Pons (tissue), 1 donor: ENCODE measurements around the gene UPF1.
"Not testable (repeated sequence)": the region's sequence is repeated elsewhere in the genome, so short reads cannot be mapped to it uniquely, and the experiment has no call there.

Source experiments
- DNase-seq: peaks from one replicate; pipeline ENCODE4 v3.0.0-alpha.2; 2016; ENCODE audit warnings: low spot score

Gene UPF1

DNA sequence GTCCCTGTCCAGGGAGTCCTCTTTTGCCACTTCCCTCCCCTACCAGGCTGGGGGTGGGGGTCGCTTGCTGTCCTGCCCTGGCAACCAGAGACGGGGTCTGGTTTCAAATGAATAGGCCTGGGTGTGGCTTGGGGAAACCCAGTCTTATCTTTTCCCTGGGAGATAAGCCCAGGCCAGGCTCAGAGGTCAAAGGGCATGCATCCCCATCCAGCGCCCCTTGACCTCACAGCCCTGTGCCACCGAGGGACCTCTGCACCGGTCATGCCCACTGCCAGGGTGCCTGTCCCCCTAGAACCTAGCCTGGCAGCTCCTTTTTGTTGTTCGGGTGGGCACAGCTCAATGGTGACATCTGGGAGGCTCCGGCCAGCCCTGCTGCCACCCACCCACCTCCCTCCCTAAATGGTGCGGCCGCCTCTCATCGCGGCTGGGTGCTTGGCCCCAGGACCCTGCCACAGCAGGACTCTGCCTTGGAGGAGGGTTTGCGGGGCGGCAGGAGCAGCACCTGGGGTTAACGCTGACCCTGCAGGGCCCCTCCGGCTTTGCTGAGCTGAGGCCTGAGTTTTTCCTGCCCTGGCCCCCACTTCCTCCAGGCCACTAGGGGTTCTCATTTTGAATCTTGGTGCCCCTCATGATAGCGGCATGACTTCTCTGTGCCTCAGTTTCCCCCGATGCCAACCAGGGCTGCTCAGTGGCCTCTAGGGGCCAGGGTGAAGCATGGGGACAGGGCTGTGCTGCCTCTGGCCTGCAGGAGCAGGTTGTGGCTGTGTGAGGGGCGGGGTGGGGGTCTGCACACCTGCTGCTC lies 67.0 kb downstream of the UPF1 start:
- no peak for DNase-seq

DNA sequence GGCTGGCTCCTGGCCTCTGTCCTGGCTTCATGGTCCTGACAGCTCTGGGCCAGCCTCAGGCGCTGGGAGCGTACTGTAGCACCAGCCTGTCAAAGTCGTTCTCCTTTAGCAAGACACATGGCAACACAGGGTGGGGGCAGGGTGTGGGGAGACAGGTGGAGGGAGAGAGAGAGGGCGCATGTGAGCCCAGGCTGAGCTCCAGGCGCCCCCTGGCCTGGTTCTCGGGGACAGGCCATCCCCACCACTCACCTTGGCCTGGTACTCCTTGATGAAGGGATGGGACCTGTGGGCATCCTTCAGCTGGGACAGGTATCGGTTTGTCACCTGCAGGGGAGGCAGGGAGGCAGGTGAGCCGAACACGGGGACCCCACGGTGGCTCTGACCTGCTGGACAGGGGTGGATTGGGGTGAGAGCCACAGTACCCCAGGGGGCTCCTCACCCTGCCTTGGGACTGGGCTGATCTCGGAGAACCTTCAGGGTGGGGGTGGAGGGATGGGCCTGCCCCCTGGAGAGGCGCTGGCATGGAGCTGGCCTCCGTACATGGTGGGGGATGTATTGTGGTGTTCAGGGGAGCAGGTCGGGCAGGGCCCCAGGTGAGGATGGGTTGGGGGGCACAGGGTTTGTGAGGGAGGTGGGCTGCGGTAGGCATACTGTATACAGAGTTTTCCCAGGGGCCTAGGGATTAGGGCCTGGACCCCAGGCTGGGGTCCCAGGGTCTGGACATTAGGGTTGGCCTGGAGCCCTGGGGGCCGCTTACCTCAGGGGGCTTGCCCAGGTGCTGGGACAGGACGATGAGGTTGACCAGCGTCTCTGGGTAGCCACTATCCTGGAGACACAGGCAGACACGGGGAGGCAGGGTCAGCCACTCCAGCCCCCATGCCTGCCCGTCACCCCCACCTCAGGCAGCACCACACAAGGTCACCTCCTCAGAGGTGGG lies 68.1 kb downstream of the UPF1 start:
- DNase-seq, result no peak

DNA sequence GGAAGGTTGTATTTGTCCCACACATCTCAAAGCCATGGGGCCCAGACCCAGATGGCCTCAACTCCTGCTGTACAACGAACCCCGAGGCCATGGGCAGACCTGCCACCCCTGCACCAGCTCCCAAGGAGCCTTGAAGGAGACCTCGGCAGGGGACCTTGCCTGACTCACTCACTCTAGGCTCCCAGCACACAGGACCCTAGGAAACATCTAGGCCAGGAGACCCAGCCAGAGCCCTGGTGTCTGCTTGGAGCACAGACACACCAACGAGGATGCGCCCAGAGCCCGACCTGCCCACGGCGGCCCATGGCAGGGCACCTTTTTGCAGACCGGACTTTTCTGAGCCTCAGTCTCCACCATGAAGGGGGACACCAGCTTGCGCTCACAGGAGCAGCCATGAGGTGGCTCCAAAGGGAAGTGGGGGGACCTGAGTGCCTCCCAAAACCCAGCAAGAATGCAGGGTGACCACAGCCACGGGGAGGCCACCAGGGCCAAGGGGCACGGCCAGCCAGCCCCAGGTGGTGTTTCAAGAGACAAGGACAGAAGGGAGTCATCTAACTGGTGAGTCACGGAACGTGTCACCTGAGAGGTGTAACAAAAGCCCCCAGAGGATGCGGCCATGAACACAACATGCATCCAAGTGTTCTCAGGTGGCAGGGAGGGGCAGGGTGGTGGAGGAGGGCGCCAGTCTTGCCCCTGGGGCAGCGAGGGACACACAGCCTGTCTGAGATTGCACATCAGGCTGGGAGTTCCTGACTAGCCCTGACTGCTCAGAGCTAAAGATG lies 69.1 kb downstream of the UPF1 start:
- no peak for DNase-seq

DNA sequence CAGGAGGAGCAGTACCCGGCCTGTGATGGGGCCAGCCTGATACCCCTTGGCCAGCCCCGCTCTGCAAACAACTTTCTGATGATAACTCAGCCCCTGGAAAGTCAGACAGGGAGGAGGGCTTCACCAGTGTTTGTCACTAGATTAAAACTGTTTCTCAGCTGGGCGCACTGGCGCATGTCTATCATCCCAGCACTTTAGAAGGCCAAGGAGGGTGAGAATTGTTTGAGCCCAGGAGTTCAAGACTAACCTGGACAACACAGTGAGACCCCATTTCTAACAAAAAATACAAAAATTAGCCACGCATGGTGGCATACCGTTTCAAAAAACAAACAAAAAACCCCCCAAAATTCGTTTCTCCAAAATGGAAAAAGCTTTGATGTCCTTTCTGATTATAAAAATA lies 69.7 kb downstream of the UPF1 start:
- no peak for DNase-seq

DNA sequence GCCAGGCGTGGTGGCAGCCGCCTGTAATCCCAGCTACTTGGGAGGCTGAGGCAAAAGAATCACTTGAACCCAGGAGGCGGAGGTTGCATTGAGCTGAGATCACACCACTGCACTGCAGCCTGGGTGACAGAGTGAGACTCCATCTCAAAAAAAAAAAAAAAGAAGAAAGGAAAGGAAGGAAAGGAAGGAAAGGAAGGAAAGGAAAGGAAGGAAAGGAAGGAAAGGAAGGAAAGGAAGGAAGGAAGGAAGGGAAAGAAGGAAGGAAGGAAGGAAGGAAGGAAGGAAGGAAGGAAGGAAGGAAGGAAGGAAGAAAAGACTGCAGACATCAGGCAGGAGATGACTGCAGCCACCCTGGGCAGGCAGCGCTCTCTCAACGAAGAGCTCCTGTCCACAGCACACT lies 70.8 kb downstream of the UPF1 start:
- DNase-seq, result not testable (repeated sequence)

DNA sequence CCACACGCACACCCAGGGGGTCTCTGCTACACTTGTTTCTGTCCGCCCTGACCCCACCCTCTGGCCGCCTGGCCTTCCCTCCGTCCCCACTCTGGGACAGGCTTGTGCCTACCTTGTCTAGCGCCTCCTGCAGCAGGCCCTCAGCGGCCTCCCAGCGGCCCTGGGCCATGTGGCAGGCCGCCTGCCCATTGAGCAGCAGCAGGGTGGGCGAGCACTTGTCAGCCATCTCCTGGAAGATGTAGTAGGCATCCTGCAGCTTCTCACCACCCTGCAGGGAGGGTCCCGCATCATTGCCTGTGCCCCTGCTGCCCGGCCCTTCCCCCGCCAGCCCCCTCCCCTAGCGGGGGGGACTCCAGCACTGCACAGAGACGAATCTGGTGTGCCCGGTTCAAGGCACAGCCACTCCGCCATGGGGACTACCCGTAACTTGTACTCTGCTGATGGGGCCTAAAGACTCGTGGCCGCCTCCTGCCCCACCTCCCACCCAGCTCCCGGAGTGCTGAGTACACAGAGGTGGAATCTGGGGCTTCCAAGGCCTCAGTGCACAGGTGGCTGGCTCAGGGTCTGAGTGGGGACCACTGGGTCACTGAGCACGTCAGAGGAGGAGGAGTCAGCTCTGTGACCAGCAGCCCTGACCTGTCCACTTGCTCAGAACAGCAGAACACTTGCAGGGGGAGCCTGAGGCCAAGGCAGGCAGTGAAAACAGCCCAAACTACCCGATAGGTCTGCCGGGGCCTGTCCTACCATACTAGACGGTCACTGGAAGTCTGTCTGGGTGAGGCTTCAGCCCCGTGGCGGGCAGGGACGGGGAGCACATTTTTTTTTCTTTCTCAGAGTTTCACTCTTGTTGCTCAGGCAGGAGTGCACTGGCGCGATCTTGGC lies 71.6 kb downstream of the UPF1 start:
- DNase-seq, result no peak

DNA sequence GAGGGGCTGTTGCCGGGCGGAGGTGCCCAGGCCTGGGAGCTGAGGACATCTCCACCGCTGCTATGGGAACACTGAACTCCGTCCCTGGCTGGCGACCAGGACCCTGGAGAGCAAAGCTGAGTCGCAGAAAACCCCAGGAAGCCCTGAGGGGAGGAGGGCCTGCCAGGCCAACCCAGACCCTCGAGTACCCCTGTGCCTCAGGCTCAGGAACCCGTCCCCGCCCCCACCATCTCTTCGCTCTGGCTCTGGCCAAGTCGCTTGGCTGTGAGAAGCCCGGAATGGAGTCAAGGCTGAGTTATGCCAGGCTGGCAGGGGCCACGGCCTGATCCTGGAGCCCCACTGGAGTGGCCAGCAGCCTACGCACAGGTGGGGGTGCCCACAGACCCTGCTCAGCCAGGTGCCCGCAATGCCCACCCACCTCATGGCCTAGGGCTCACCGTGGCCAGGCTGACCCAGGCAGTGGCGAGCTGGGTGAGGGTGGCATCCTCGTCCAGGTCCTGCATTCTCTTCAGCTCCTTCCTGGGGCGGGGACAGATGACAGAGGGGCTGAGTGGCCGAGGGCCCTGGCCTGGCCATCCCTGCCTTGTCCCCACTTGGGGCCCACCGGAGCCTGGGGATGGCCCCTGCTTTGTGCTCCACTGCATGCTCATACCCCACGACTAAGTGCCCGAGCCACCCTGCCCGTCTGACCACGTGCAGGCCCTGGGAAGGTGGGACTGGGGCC lies 72.7 kb downstream of the UPF1 start:
- peak; percentile 47 for DNase-seq

DNA sequence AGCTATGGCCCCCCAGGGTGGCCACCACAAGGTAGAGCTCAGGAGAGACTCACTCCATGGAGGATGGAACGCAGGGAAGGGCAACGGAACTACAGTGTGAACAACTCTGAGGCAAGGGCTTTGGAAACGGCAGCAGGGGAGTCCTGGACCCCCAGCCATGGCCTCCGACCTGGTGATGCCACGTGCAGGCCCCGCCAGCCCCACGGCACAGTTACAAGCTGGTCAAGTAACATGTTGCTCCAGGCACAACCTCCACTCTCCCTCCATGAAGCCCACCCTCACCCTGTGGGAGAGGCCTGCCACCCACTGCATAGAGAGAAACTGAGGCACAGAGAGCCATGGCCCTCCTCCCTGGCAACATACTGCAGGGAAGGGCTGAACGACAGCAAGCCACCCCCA lies 73.3 kb downstream of the UPF1 start:
- DNase-seq, result no peak

DNA sequence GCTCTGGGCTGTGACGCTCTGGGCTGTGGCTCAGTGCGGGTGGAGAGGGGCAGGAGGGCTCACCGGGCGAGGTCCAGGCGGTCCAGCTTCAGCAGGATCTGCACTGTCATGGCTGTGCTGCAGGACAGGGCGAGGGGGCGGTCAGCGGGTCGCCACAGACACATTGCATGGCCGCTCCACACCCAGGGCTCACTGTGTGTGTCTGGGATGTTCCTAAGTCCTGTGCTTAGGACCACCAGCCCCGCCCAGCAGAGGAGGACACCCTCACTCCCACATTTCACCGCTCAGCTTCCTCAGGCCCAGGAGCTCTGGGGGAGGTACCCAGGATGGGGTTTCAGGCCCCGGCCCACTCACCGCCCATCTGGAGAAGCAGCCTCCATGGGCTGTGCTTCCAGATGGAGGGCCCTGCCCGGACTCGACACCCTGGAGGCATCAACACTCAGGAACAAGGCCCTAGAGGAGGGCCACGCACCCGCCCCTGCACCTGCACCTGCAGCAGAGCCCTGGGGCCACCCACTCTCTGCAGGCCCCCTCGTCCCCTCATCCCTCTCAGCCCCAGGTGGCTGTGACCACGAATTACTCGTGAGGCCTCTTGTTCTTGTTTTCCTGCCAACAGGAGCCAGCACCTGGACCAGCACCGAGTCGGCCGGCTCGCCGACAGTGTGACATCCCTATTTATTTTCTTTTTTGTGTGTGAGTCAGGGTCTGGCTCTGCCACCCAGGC lies 73.9 kb downstream of the UPF1 start:
- DNase-seq, result no peak

DNA sequence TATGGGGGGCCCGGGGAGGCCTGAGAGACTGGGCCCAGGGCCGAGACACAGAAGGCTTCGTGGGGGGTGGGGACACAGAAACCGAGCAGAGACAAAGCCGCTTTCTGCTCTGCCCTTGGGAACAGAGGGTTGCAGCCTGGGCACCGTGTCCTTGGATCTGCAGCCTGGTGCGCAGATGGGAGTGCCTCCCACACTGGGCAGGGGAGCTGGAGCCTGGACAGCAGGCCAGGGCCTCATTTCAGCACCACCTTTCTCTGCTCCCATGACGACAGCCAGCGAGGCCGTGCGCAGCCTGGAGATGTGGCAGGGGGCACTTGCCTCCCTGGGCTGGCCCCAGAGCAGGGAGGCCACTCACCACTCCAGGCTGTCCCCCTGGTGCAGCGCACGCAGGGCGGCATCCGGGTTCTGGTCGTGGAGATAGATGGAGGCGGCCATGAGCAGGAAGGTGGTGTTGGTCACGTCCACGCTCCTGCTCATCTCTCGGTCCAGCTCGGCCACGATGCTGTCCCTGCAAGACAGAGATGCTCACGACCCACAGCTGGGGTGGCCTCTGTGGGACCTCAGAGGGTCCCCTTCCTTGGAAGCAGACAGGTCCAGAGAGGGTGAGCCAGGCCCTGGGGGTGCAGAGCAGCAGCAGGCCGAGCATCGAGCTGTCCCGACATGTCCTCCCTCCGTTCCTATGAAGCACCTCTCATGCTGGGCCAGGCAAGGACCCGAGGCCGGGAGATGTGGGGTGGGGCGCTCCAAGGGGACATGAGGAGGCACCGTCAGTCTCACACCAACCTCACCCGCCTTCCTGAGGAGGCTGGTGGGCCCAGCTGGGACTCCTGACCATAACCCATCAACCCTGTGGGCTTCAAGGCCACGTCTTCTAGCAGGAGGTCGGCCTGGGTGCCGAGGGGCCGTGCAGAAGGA lies 75.1 kb downstream of the UPF1 start:
- DNase-seq, result peak; percentile 90

DNA sequence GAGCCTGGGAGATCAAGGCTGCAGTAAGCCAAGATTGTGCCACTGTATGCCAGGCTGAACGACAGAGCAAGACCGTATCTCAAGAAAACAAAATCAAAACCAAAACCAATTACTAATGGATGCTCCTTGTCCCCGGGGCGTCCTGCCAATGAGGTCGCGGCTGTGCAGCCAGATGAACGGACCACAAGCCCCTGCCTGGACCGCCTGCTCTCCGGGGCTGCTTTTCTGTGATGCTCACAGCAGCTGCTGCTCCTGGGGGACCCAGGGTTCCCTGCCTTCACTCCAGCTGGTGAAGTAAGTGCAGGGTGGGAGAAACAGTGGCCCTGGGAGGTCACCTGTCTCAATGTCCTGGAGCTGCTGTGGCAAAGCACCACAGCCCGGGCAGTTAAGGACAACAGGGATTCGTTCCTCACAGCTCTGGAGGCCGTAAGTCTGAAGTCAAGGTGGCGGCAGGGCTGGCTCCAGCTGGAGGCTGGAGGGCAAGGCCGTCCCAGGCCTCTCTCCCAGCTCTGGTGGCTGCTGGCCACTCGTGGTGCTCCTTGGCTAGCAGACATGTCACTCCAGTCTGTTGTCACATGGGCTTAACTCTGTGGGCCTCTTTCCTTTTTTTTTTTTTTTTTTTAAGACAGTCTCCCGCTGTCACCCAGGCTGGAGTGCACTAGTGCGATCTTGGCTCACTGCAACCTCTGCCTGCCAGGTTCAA lies 77.3 kb downstream of the UPF1 start:
- peak; percentile 55 for DNase-seq

DNA sequence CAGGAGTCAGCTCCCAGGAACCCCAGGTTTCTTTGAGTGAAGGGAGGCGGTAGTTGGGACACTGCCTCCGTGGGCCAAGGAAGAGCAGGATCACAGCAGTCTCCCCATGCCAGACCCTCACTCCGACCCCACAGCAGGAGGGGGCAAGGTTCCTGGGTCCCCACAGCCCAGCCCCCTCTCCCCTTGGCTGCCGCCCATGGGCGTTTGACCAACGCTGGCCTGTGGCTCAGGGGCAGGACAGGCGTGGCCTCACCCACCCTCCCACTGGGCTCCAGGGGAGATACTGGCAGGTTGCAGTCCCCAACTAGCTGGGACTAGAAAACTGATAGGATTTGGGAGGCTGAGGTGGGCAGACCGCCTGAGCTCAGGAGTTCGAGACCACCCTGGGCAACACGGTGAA lies 78.3 kb downstream of the UPF1 start:
- DNase-seq, result no peak

DNA sequence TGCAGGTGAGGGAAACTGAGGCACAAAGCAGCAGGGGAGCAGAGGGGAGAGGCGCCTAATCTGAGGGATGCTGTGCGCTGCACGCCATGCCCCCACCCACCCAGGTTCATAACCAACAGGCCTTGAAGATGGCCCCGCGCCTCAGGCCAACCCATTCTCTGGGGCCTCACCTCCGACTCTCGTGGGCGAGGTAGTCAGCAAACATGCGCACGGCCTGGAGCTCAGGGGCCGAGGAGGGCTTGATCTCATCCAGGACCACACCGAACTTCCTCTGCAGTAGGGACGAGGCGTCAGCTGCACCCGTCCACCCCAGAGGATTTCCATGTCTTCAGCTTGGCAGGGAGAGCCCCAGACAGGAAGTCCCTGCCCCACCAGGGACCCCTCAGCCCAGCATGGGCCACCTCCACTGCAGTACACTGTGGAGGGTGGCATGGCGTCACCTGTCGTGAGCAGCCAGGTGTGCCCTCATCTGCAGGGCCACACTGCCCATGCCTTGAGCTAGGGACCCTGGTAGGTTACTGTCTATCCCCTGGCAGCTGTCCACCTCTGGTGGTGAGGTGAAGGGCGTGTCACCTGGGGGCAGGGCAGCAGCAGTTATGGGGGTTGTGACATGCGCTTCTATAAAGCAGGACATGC lies 79.2 kb downstream of the UPF1 start:
- no peak for DNase-seq

DNA sequence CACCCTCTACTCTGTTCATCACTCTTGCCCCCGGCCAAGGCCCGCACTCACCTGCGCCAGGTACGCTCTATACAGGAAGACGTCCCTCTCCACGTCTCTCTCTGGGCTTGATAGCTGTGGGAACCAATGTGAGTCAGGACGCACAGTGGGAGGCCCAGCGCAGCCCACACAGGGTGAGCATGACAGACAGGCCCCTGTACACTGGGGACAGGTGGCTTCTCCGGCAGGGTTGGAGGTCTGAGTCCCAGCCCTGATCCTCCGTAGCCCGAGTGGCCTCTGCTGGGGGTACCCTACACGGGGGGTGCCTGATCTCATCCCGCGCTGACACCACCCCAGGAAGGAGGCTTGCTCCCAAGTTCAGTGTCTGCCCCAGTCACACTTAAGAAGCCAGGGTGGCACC lies 81.2 kb downstream of the UPF1 start:
- DNase-seq, result no peak

DNA sequence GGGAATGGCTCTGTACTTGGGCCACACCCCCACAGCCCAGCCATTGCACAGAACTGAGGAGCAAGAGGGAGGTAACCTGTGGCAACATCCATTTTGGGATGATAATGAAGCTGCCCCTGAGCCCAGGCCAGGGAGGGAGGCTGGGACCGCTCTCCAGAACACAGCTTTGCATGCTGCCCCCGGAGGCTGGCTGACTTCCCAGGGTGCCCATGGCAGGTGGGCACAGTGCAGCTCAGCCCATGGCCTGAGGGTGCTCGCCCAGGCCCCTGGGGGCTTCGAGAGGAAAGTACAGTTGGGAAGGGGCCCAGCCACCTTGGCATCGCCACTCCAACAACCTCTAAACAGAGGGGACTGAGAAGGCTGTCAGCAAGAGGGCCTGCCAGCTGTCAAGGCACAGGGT lies 81.7 kb downstream of the UPF1 start:
- DNase-seq, result no peak

DNA sequence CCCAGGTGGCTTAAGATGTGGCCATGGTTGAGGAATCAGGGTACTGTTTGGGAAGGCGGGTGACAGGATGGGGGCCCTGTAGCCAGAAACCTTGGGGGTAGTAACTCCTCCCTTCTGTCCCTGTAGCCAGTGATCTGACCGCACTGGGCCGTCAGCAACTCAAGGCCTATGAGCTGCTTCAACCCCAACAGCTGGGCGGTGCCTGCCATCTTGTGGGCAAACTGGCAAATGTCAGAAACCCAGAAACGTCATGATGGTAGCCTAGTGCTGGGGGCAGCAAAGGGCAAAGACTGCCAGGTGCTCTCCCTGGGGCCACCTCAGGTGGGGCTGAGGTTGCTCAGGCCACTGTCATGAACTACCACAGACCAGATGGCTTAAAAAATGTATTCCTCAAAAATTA lies 83.9 kb downstream of the UPF1 start:
- peak; percentile 86 for DNase-seq

DNA sequence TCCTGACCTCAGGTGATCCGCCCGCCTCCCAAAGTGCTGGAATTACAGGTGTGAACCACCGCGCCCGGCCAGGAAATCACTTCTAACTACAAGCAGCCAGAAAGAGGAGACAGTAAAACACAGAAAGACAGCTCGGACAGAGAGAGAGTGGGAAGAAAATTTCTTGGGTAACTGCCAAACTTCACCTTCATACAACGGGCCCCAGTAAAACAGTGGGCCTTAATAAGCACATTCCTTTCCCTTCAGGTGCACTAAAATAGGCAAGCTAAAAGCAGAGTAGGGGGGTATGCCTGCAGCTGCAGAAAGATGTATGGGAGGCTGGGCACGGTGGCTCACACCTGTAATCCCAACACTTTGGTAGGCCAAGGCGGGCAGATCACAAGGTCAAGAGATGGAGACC lies 85.8 kb downstream of the UPF1 start:
- not testable (repeated sequence) for DNase-seq
